Trophoblast cell (in vitro differentiated cells and primary cell): ENCODE data around the gene IGSF11.
"Not testable (repeated sequence)": the region's sequence is repeated elsewhere in the genome, so short reads cannot be mapped to it uniquely, and the experiment has no call there.

Source experiments
- DNase-seq, 2 donors: peaks; one replicate each; pipeline ENCODE4 v3.0.0-alpha.2; 2016
- H2AFZ ChIP-seq: 2 replicates; pipeline ENCODE4 v1.6.1; 2013; ENCODE audit warnings: low read length, moderate library complexity, mild to moderate bottlenecking; ENCODE audit not compliant: insufficient read depth, poor library complexity
- H2AK5ac ChIP-seq: 2 replicates; pipeline ENCODE4 v1.6.1; 2013; ENCODE audit warnings: mild to moderate bottlenecking, low read length
- H2BK120ac ChIP-seq: 2 replicates; pipeline ENCODE4 v1.6.1; 2013; ENCODE audit warnings: low read length, mild to moderate bottlenecking, moderate library complexity; ENCODE audit not compliant: insufficient read depth, poor library complexity
- H2BK12ac ChIP-seq: 2 replicates; pipeline ENCODE4 v1.6.1; 2013; ENCODE audit warnings: mild to moderate bottlenecking, low read length, moderate library complexity
- H2BK5ac ChIP-seq: 2 replicates; pipeline ENCODE4 v1.6.1; 2013; ENCODE audit warnings: low read length, low read depth, moderate library complexity, mild to moderate bottlenecking; ENCODE audit not compliant: poor library complexity
- H3K14ac ChIP-seq: 2 replicates; pipeline ENCODE4 v1.6.1; 2013; ENCODE audit warnings: mild to moderate bottlenecking, low read length
- H3K18ac ChIP-seq: 2 replicates; pipeline ENCODE4 v1.6.1; 2013; ENCODE audit warnings: mild to moderate bottlenecking, low read length
- H3K23ac ChIP-seq: 2 replicates; pipeline ENCODE4 v1.6.1; 2013; ENCODE audit warnings: low read length
- H3K27ac ChIP-seq: 2 replicates; pipeline ENCODE4 v1.5.1; 2013; ENCODE audit warnings: low read depth, mild to moderate bottlenecking, inconsistent platforms, low read length, moderate library complexity
- H3K27me3 ChIP-seq: 2 replicates; pipeline ENCODE4 v1.6.1; 2013; ENCODE audit warnings: inconsistent platforms, mild to moderate bottlenecking, low read length, moderate library complexity; ENCODE audit not compliant: insufficient read depth
- H3K36me3 ChIP-seq, 2 experiments: 1 replicate in 1 of 2; 2 replicates in 1 of 2; pipeline ENCODE4 v1.6.1; 2013; ENCODE audit warnings: low read length in 2 of 2, mild to moderate bottlenecking in 2 of 2, moderate library complexity in 1 of 2; ENCODE audit not compliant: insufficient read depth in 2 of 2, control insufficient read depth in 1 of 2
- H3K4ac ChIP-seq: 2 replicates; pipeline ENCODE4 v1.6.1; 2013; ENCODE audit warnings: low read depth, mild to moderate bottlenecking, low read length, moderate library complexity
- H3K4me1 ChIP-seq, 2 experiments: 1 replicate in 1 of 2; 2 replicates in 1 of 2; pipeline ENCODE4 v1.6.1; 2013; ENCODE audit warnings: low read length in 2 of 2, mild to moderate bottlenecking in 2 of 2, moderate library complexity in 1 of 2; ENCODE audit not compliant: insufficient read depth in 2 of 2, control insufficient read depth in 1 of 2
- H3K4me2 ChIP-seq: 2 replicates; pipeline ENCODE4 v1.6.1; 2013; ENCODE audit warnings: inconsistent platforms, mild to moderate bottlenecking, low read length, moderate library complexity
- H3K4me3 ChIP-seq: 2 replicates; pipeline ENCODE4 v1.5.1; 2013; ENCODE audit warnings: mild to moderate bottlenecking, low read depth, low read length, inconsistent platforms
- H3K79me1 ChIP-seq: one replicate; pipeline ENCODE4 v1.6.1; 2013; ENCODE audit warnings: low read length
- H3K79me2 ChIP-seq: 2 replicates; pipeline ENCODE4 v1.6.1; 2013; ENCODE audit warnings: low read length, mild to moderate bottlenecking; ENCODE audit not compliant: control insufficient read depth, insufficient read depth, poor library complexity
- H3K9ac ChIP-seq: 2 replicates; pipeline ENCODE4 v1.6.1; 2013; ENCODE audit warnings: mild to moderate bottlenecking, low read length
- H3K9me3 ChIP-seq: 2 replicates; pipeline ENCODE4 v1.6.1; 2013; ENCODE audit warnings: low read depth, mild to moderate bottlenecking, control low read depth, inconsistent platforms, low read length; ENCODE audit not compliant: insufficient read depth
- H4K12ac ChIP-seq: 2 replicates; pipeline ENCODE4 v1.6.1; 2013; ENCODE audit warnings: low read depth, mild to moderate bottlenecking, low read length, moderate library complexity
- H4K8ac ChIP-seq: 2 replicates; pipeline ENCODE4 v1.6.1; 2013; ENCODE audit warnings: low read depth, mild to moderate bottlenecking, low read length, moderate library complexity
- H4K91ac ChIP-seq: one replicate; pipeline ENCODE4 v1.6.1; 2013; ENCODE audit warnings: low read depth, mild to moderate bottlenecking, low read length, moderate library complexity
- WGBS: extraction: QIAGEN DNeasy Blood & Tissue Kit; methylation state at CpG from one replicate; pipeline ENCODE4 v1.1.7; 2013; ENCODE audit warnings: missing lambda C conversion rate; ENCODE audit not compliant: insufficient read length, insufficient coverage; ENCODE audit errors: extremely low coverage; 5-methylcytosine and 5-hydroxymethylcytosine counted together

Gene IGSF11

GRCh38 chr3:118977118-118977517 lies 57.5 kb downstream of the IGSF11 start:
- Histone ChIP-seq H3K14ac (no peak overlapping the region), H3K18ac (no peak overlapping the region), H3K4me3 (no peak overlapping the region), H3K27me3 (no peaks in the 10 kb centered on the region), H3K4me2 (no peak overlapping the region), H4K12ac (no peak overlapping the region), H3K79me2 (no peaks in the 10 kb centered on the region), H3K36me3 (no peaks in the 10 kb centered on the region), H2BK12ac (no peak overlapping the region), H2BK120ac (no peak overlapping the region), H3K9ac (no peak overlapping the region), H3K79me1 (no peaks in the 10 kb centered on the region), H2AFZ (no peak overlapping the region), H3K27ac (no peak overlapping the region), H3K4me1 (no peaks in the 10 kb centered on the region), H4K8ac (no peak overlapping the region), H2BK5ac (no peak overlapping the region), H4K91ac (no peak overlapping the region), H3K9me3 (no peaks in the 10 kb centered on the region), H3K4ac (no peak overlapping the region), H3K23ac (no peak overlapping the region), H2AK5ac (no peak overlapping the region)
- DNase-seq: no peak

- not testable (repeated sequence) for H3K18ac ChIP-seq, H3K27ac ChIP-seq, H3K4me2 ChIP-seq, H2BK120ac ChIP-seq, H3K9me3 ChIP-seq, H2AK5ac ChIP-seq, H3K36me3 ChIP-seq, H3K79me1 ChIP-seq, H3K79me2 ChIP-seq, H3K4me1 ChIP-seq, H3K14ac ChIP-seq, H4K91ac ChIP-seq, H3K23ac ChIP-seq, H3K9ac ChIP-seq, H3K4me3 ChIP-seq, H2AFZ ChIP-seq, DNase-seq, H2BK5ac ChIP-seq, H4K12ac ChIP-seq, H2BK12ac ChIP-seq, H3K27me3 ChIP-seq, H3K4ac ChIP-seq, H4K8ac ChIP-seq
- WGBS: no CpG with 5 or more reads among the region's 1 CpG
Measured at GRCh38 chr3:118975476-118975875, 59.2 kb downstream of the IGSF11 start.

GRCh38 chr3:118974356-118975097 lies 60.1 kb downstream of the IGSF11 start:
- H3K23ac ChIP-seq: no peak overlapping the region

GRCh38 chr3:118973050-118973449 lies 61.6 kb downstream of the IGSF11 start:
- Histone ChIP-seq H3K27ac (no peak overlapping the region), H3K27me3 (no peaks in the 10 kb centered on the region), H3K4me2 (no peak overlapping the region), H4K8ac (no peak overlapping the region), H2BK120ac (no peak overlapping the region), H3K23ac (no peak overlapping the region), H2BK5ac (no peak overlapping the region), H3K18ac (no peak overlapping the region), H2AK5ac (no peak overlapping the region), H4K91ac (no peak overlapping the region), H4K12ac (no peak overlapping the region), H2AFZ (no peak overlapping the region), H3K4ac (no peak overlapping the region), H3K4me1 (no peaks in the 10 kb centered on the region), H3K9ac (no peak overlapping the region), H3K9me3 (no peaks in the 10 kb centered on the region), H3K79me1 (no peaks in the 10 kb centered on the region), H2BK12ac (no peak overlapping the region), H3K4me3 (no peak overlapping the region), H3K36me3 (no peaks in the 10 kb centered on the region), H3K79me2 (no peaks in the 10 kb centered on the region), H3K14ac (no peak overlapping the region)
- no peak for DNase-seq
- WGBS: no CpG with 5 or more reads among the region's 3 CpGs

More at GRCh38 chr3:118974356-118975097, 60.1 kb downstream of the IGSF11 start:
- Histone ChIP-seq H3K4me3 (no peak overlapping the region), H3K9me3 (no peaks in the 10 kb centered on the region), H3K36me3 (no peaks in the 10 kb centered on the region), H3K79me1 (no peaks in the 10 kb centered on the region), H2BK12ac (no peak overlapping the region), H3K4me1 (no peaks in the 10 kb centered on the region), H3K27me3 (no peaks in the 10 kb centered on the region), H2AFZ (no peak overlapping the region), H3K18ac (no peak overlapping the region), H4K91ac (no peak overlapping the region), H3K14ac (no peak overlapping the region), H2BK5ac (no peak overlapping the region), H2AK5ac (no peak overlapping the region), H3K79me2 (no peaks in the 10 kb centered on the region), H3K4ac (no peak overlapping the region), H4K8ac (no peak overlapping the region), H2BK120ac (no peak overlapping the region), H3K4me2 (no peak overlapping the region), H4K12ac (no peak overlapping the region), H3K9ac (no peak overlapping the region), H3K27ac (no peak overlapping the region)
- no peak for DNase-seq
- no CpG with 5 or more reads among the region's 6 CpGs for WGBS
